HFF-Myc (cell line): Measurements from ENCODE around the gene DIP2C.
"Not testable (repeated sequence)": the region's sequence is repeated elsewhere in the genome, so short reads cannot be mapped to it uniquely, and the experiment has no call there.

Experiments
- DNase-seq: peaks from one replicate; pipeline ENCODE4 v3.0.0-alpha.2; 2011; ENCODE audit warnings: low read depth; ENCODE audit errors: extremely low read depth
- H3K4me3 ChIP-seq: replicated peaks from 2 replicates; pipeline ENCODE4 v1.5.1; 2011; ENCODE audit warnings: low read depth, mild to moderate bottlenecking, control low read depth, low read length
- CTCF ChIP-seq: IDR thresholded peaks from 2 replicates; pipeline ENCODE4 v1.5.1; 2012; ENCODE audit warnings: mild to moderate bottlenecking, low read depth, low read length, control low read depth; ENCODE audit errors: missing control alignments

The DIP2C gene

GRCh38 chr10:513393-513792, 176.1 kb downstream of the DIP2C start:
- no peak for TF ChIP-seq CTCF
- no peak for DNase-seq
- no peak overlapping the region for H3K4me3 ChIP-seq

- not testable (repeated sequence) for H3K4me3 ChIP-seq
Observed at GRCh38 chr10:512661-513060, 176.8 kb downstream of the DIP2C start.

GRCh38 chr10:511849-512191, 177.6 kb downstream of the DIP2C start:
- TF ChIP-seq CTCF, result no peak
- no peak overlapping the region for H3K4me3 ChIP-seq

More at GRCh38 chr10:512661-513060, 176.8 kb downstream of the DIP2C start:
- DNase-seq, result not testable (repeated sequence)

GRCh38 chr10:511101-511848, 178.2 kb downstream of the DIP2C start:
- peak; percentile 65 for DNase-seq
- TF ChIP-seq CTCF, result peak; percentile 97
- H3K4me3 ChIP-seq, result no peak overlapping the region

More at GRCh38 chr10:511849-512191, 177.6 kb downstream of the DIP2C start:
- no peak for DNase-seq

- H3K4me3 ChIP-seq, result no peak overlapping the region
- no peak for TF ChIP-seq CTCF
- DNase-seq, result no peak
Observed at GRCh38 chr10:510415-510881, 179.0 kb downstream of the DIP2C start.

- no peak for TF ChIP-seq CTCF
- no peak for DNase-seq
Observed at GRCh38 chr10:509361-510102, 179.9 kb downstream of the DIP2C start.

GRCh38 chr10:508726-509125, 180.7 kb downstream of the DIP2C start:
- no peak for TF ChIP-seq CTCF
- DNase-seq, result no peak

More at GRCh38 chr10:509361-510102, 179.9 kb downstream of the DIP2C start:
- H3K4me3 ChIP-seq, result no peak overlapping the region

More at GRCh38 chr10:508726-509125, 180.7 kb downstream of the DIP2C start:
- H3K4me3 ChIP-seq, result no peak overlapping the region
